ENCODE results near the gene YARS1.

DNA sequence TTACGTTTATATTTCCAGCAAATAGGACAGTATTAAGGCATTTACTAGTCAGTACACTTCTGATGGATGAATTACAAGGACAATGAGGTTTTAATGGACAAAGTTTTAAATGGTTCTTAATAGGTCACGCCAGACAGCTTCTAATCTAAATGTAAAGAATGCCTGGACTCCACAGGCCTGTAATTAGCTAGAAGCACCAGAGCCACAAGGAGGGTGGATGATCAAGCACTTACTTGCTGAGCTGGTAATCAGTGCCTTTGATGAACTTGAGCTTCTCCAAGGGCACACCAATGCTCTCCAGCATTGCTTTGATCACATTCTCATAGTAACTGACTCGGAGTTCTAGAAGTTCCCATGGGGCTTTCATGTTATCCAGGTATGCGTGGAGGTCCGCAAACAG, 6.8 kb downstream of the YARS1 start:
- TF ChIP-seq POLR2A (IDR thresholded peaks at IDR 0.05): no peak
- TF ChIP-seq, protein P1, sequence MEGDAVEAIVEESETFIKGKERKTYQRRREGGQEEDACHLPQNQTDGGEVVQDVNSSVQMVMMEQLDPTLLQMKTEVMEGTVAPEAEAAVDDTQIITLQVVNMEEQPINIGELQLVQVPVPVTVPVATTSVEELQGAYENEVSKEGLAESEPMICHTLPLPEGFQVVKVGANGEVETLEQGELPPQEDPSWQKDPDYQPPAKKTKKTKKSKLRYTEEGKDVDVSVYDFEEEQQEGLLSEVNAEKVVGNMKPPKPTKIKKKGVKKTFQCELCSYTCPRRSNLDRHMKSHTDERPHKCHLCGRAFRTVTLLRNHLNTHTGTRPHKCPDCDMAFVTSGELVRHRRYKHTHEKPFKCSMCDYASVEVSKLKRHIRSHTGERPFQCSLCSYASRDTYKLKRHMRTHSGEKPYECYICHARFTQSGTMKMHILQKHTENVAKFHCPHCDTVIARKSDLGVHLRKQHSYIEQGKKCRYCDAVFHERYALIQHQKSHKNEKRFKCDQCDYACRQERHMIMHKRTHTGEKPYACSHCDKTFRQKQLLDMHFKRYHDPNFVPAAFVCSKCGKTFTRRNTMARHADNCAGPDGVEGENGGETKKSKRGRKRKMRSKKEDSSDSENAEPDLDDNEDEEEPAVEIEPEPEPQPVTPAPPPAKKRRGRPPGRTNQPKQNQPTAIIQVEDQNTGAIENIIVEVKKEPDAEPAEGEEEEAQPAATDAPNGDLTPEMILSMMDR (IDR thresholded peaks at IDR 0.05): no peak
- TF ChIP-seq POLR2AphosphoS5 (IDR thresholded peaks at IDR 0.05): no peak
- no peak for TF ChIP-seq EP300 (IDR thresholded peaks at IDR 0.05)
